HepG2 (cell line): ENCODE data around the gene DLL4. TPM values are rescaled to one million over a fixed set of nuclear protein-coding genes. Genes with fewer than 3 reads are reported as not detected.

Source experiments
- KDM2A ChIP-seq: sonication (generic); formaldehyde crosslinking; IDR thresholded peaks from 2 replicates; pipeline ENCODE4 v1.4.0; 2020; ENCODE audit warnings: low read depth, missing genetic modification reagents, borderline replicate concordance
- KDM5A ChIP-seq: fragments of 200-600 bp; sonication (generic); IDR thresholded peaks from 2 replicates; pipeline ENCODE4 v1.7.0; 2018; ENCODE audit warnings: antibody characterized with exemption, mild to moderate bottlenecking, low read length, borderline replicate concordance
- KLF6 ChIP-seq: IDR thresholded peaks from 2 replicates; pipeline ENCODE4 v1.8.0; 2016; ENCODE audit warnings: missing biosample characterization, missing genetic modification reagents
- KMT2A ChIP-seq: sonication (generic); formaldehyde crosslinking; IDR thresholded peaks from 2 replicates; pipeline ENCODE4 v1.4.0; 2020; ENCODE audit warnings: missing genetic modification reagents
- PCBP1 ChIP-seq: fragments of 200-400 bp; formaldehyde crosslinking; IDR thresholded peaks from 2 replicates; pipeline ENCODE4 v1.6.1; 2017; ENCODE audit warnings: mild to moderate bottlenecking, low read depth, low read length, borderline replicate concordance
- POLR2A ChIP-seq, 2 experiments: IDR thresholded peaks; 2 replicates each; pipeline ENCODE4 v1.6.1; 2011; ENCODE audit warnings: low read depth in 2 of 2, low read length in 2 of 2, mild to moderate bottlenecking in 1 of 2, moderate library complexity in 1 of 2; ENCODE audit not compliant: insufficient read depth in 1 of 2
- RBM22 ChIP-seq: fragments of 200-400 bp; formaldehyde crosslinking; optimal IDR thresholded peaks from 2 replicates; pipeline ENCODE3; 2017; ENCODE audit warnings: mild to moderate bottlenecking, low read length, moderate library complexity
- REXO4 ChIP-seq: sonication (generic); formaldehyde crosslinking; IDR thresholded peaks from 2 replicates; pipeline ENCODE4 v1.8.0; 2022; ENCODE audit warnings: missing genetic modification reagents, mild to moderate bottlenecking, borderline replicate concordance
- SMC3 ChIP-seq: IDR thresholded peaks from 2 replicates; pipeline ENCODE4 v1.6.1; 2011; ENCODE audit warnings: low read length, improper control_type of control experiment
- TAF15 ChIP-seq: fragments of 200-400 bp; formaldehyde crosslinking; IDR thresholded peaks from one replicate; pipeline ENCODE4 v1.6.1; 2018; ENCODE audit warnings: mild to moderate bottlenecking, low read depth, low read length; ENCODE audit not compliant: poor library complexity, severe bottlenecking
- ZNF232 ChIP-seq: sonication (generic); formaldehyde crosslinking; IDR thresholded peaks from 2 replicates; pipeline ENCODE4 v1.4.0; 2020; ENCODE audit warnings: missing genetic modification reagents, borderline replicate concordance
- ZNF430 ChIP-seq: sonication (generic); formaldehyde crosslinking; IDR thresholded peaks from 2 replicates; pipeline ENCODE4 v1.9.0; 2021; ENCODE audit warnings: mild to moderate bottlenecking, missing genetic modification reagents
- ZNF451 ChIP-seq: sonication (generic); formaldehyde crosslinking; IDR thresholded peaks from 2 replicates; pipeline ENCODE4 v1.5.0; 2020; ENCODE audit warnings: mild to moderate bottlenecking, missing genetic modification reagents
- polyA plus RNA-seq, 8 experiments: library from polyadenylated mRNA; depleted of rRNA in 3 of 8; stranded (reverse) in 7 of 8; unstranded in 1 of 8; fragments of >200 nt; fragmentation: Illumina TruSeq in 4 of 8; extraction: Trizol in 4 of 8; gene quantifications; 2 replicates each; pipeline versions ENCODE4 v1.2.1 to v1.2.3, GENCODE V29; 2011 to 2016; ENCODE audit warnings: low read depth in 4 of 8, missing spikeins in 1 of 8, mixed read lengths in 1 of 8; ENCODE audit not compliant: insufficient read depth in 1 of 8
- total RNA-seq, 5 experiments: library from RNA; depleted of rRNA; stranded (reverse); fragments of >200 nt; fragmentation: Illumina TruSeq; extraction: Trizol; gene quantifications; 2 replicates each; pipeline ENCODE4 v1.2.3, GENCODE V29; 2016; ENCODE audit warnings: low read depth in 1 of 5
- TF ChIP-seq, protein P1 (sequence below): sonication (generic); formaldehyde crosslinking; IDR thresholded peaks from 2 replicates; pipeline ENCODE4 v1.8.0; 2022; ENCODE audit warnings: missing genetic modification reagents, mild to moderate bottlenecking, borderline replicate concordance
- TF ChIP-seq, protein P2 (sequence below): sonication (generic); formaldehyde crosslinking; IDR thresholded peaks from 2 replicates; pipeline ENCODE4 v1.5.1; 2020; ENCODE audit warnings: missing genetic modification reagents, mild to moderate bottlenecking, borderline replicate concordance
- TF ChIP-seq, protein P3 (sequence below): sonication (generic); formaldehyde crosslinking; IDR thresholded peaks from 2 replicates; pipeline ENCODE4 v1.4.0; 2020; ENCODE audit warnings: missing genetic modification reagents
- TF ChIP-seq, protein P4 (sequence below): IDR thresholded peaks from 2 replicates; pipeline ENCODE4 v1.6.1; 2012; ENCODE audit warnings: low read depth, low read length, improper control_type of control experiment
- TF ChIP-seq, protein P5 (sequence below): sonication (generic); formaldehyde crosslinking; IDR thresholded peaks from 2 replicates; pipeline ENCODE4 v1.5.1; 2020; ENCODE audit warnings: mild to moderate bottlenecking, missing genetic modification reagents, moderate library complexity

Gene DLL4
- total and polyA plus RNA-seq, 2 of the 13 experiments (the other 11 are each of a cell fraction or from before 2014, with no cell fraction given) = 0.20 to 0.25 TPM

DNA sequence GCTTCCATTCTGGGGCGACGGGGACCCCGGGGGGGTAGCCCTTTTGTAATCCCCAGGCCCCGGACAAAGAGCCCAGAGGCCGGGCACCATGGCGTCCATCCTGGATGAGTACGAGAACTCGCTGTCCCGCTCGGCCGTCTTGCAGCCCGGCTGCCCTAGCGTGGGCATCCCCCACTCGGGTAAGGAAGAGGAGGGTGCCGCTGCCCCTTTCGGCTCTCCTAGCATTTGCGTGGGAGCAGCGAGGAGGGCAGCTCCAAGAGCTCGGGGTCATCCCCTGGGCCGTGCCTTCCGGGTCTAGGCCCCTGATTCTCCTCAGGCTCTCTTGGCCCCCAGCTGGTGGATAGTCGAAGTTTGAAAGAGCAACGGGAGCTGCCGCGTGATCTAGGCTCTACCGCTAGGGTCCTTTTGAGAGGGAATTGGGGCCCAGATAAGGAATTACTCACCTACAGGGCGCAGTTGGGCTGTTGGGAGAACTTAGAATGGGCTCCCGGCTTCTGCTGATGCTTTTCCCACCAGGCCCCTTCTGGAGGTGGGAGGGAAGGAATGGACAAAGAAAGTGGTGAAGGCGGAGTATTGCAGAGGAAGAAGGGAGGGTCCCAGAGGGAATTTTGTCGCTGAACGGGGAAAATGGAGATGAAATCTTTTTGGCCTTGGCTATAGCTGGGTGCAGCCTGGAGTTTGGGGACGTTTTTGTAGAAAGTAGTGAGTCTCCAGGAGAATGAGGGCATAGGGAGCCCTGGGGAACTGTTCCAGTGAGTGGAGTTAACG, 34.3 kb upstream of the DLL4 start (continued):
- TF ChIP-seq RBM22 (no peak), KDM5A (peak; percentile 75; the same call in 1 of the 2 replicates), KLF6 (CRISPR knock-in tag) (0 out of 2 replicates have a peak, but pooled peaks have one; percentile 13), KDM2A (CRISPR knock-in tag) (no peak), SMC3 (0 out of 2 replicates have a peak, but pooled peaks have one; percentile 5), ZNF451 (no peak), REXO4 (no peak), POLR2A (IDR thresholded peaks at IDR 0.05; ENCODE audit: insufficient read depth in 1 of 2, low read depth in 2 of 2, low read length in 2 of 2) (peak in 1 of 2 experiments; percentile 55; a peak in 2 of 4 replicates), ZNF430 (CRISPR knock-in tag) (0 out of 2 replicates have a peak, but pooled peaks have one; percentile 43), TAF15 (no peak), ZNF232 (CRISPR knock-in tag) (no peak), KMT2A (CRISPR knock-in tag) (no peak), PCBP1 (no peak)
- TF ChIP-seq, protein P1, sequence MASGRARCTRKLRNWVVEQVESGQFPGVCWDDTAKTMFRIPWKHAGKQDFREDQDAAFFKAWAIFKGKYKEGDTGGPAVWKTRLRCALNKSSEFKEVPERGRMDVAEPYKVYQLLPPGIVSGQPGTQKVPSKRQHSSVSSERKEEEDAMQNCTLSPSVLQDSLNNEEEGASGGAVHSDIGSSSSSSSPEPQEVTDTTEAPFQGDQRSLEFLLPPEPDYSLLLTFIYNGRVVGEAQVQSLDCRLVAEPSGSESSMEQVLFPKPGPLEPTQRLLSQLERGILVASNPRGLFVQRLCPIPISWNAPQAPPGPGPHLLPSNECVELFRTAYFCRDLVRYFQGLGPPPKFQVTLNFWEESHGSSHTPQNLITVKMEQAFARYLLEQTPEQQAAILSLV = no peak
- TF ChIP-seq, protein P2, sequence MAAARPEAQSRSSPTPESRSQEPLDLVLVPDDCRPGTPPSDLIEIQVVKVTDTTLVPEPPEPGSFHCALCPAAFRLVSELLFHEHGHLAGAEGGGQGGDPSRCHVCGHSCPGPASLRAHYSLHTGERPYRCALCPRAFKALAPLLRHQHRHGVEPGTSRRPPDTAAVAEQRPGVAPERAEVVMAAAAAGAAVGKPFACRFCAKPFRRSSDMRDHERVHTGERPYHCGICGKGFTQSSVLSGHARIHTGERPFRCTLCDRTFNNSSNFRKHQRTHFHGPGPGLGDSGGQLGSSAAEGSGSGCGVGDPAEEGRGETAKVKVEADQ = no peak
- TF ChIP-seq, protein P3, sequence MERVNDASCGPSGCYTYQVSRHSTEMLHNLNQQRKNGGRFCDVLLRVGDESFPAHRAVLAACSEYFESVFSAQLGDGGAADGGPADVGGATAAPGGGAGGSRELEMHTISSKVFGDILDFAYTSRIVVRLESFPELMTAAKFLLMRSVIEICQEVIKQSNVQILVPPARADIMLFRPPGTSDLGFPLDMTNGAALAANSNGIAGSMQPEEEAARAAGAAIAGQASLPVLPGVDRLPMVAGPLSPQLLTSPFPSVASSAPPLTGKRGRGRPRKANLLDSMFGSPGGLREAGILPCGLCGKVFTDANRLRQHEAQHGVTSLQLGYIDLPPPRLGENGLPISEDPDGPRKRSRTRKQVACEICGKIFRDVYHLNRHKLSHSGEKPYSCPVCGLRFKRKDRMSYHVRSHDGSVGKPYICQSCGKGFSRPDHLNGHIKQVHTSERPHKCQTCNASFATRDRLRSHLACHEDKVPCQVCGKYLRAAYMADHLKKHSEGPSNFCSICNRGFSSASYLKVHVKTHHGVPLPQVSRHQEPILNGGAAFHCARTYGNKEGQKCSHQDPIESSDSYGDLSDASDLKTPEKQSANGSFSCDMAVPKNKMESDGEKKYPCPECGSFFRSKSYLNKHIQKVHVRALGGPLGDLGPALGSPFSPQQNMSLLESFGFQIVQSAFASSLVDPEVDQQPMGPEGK (CRISPR knock-in tag) = peak; percentile 52; the same call in 1 of the 2 replicates
- TF ChIP-seq, protein P4, sequence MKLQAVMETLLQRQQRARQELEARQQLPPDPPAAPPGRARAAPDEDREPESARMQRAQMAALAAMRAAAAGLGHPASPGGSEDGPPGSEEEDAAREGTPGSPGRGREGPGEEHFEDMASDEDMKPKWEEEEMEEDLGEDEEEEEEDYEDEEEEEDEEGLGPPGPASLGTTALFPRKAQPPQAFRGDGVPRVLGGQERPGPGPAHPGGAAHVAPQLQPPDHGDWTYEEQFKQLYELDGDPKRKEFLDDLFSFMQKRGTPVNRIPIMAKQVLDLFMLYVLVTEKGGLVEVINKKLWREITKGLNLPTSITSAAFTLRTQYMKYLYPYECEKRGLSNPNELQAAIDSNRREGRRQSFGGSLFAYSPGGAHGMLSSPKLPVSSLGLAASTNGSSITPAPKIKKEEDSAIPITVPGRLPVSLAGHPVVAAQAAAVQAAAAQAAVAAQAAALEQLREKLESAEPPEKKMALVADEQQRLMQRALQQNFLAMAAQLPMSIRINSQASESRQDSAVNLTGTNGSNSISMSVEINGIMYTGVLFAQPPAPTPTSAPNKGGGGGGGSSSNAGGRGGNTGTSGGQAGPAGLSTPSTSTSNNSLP = 0 out of 2 replicates have a peak, but pooled peaks have one; percentile 27
- TF ChIP-seq, protein P5, sequence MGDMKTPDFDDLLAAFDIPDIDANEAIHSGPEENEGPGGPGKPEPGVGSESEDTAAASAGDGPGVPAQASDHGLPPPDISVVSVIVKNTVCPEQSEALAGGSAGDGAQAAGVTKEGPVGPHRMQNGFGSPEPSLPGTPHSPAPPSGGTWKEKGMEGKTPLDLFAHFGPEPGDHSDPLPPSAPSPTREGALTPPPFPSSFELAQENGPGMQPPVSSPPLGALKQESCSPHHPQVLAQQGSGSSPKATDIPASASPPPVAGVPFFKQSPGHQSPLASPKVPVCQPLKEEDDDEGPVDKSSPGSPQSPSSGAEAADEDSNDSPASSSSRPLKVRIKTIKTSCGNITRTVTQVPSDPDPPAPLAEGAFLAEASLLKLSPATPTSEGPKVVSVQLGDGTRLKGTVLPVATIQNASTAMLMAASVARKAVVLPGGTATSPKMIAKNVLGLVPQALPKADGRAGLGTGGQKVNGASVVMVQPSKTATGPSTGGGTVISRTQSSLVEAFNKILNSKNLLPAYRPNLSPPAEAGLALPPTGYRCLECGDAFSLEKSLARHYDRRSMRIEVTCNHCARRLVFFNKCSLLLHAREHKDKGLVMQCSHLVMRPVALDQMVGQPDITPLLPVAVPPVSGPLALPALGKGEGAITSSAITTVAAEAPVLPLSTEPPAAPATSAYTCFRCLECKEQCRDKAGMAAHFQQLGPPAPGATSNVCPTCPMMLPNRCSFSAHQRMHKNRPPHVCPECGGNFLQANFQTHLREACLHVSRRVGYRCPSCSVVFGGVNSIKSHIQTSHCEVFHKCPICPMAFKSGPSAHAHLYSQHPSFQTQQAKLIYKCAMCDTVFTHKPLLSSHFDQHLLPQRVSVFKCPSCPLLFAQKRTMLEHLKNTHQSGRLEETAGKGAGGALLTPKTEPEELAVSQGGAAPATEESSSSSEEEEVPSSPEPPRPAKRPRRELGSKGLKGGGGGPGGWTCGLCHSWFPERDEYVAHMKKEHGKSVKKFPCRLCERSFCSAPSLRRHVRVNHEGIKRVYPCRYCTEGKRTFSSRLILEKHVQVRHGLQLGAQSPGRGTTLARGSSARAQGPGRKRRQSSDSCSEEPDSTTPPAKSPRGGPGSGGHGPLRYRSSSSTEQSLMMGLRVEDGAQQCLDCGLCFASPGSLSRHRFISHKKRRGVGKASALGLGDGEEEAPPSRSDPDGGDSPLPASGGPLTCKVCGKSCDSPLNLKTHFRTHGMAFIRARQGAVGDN (CRISPR knock-in tag) = peak; percentile 4; the same call in 1 of the 2 replicates
